H1 (cell line): Measurements from ENCODE around the gene MUS81. TPM values are rescaled to one million over a fixed set of nuclear protein-coding genes. Genes with fewer than 3 reads are reported as not detected.

Experiments
- CHD7 ChIP-seq: fragments of 300-600 bp; sonication (generic); IDR thresholded peaks from 2 replicates; pipeline ENCODE4 v1.7.1; 2012; ENCODE audit warnings: low read length, moderate library complexity, mild to moderate bottlenecking, inconsistent platforms; ENCODE audit not compliant: insufficient replicate concordance
- RAD21 ChIP-seq, 2 experiments: IDR thresholded peaks in 1 of 2; conservative IDR thresholded peaks in 1 of 2; 2 replicates each; pipeline ENCODE4 v1.6.1; 2011; ENCODE audit warnings: low read depth in 2 of 2, low read length in 2 of 2, improper control_type of control experiment in 1 of 2, inconsistent platforms in 1 of 2, mild to moderate bottlenecking in 1 of 2, moderate library complexity in 1 of 2
- SP4 ChIP-seq: IDR thresholded peaks from 2 replicates; pipeline ENCODE4 v1.6.1; 2012; ENCODE audit warnings: low read length, inconsistent platforms
- polyA plus RNA-seq, 7 experiments: library from polyadenylated mRNA; depleted of rRNA in 3 of 7; stranded (reverse) in 5 of 7; unstranded in 2 of 7; fragments of >200 nt in 5 of 7; fragments of 200-250 nt in 2 of 7; gene quantifications; 1 replicate in 5 of 7; 2 replicates in 1 of 7; 4 replicates in 1 of 7; pipeline versions ENCODE4 v1.2.1 to v1.2.3, GENCODE V29; 2011 to 2013; ENCODE audit warnings: missing spikeins in 2 of 7, mixed read lengths in 2 of 7
- total RNA-seq: library from RNA; stranded (reverse); fragmentation: NEBNext Ultra II Directional; extraction: Animal tissue kit (Norgen Biotek cat#: 25700); gene quantifications from 2 replicates; pipeline ENCODE4 v1.2.1, GENCODE V29; 2021

Gene MUS81
- total and polyA plus RNA-seq, 2 of the 8 experiments (the other 6 are each of a cell fraction or from before 2014, with no cell fraction given) = 30.2 to 31.5 TPM

GRCh38 chr11:65886826-65887722 lies 26.8 kb downstream of the MUS81 start (continued):
- TF ChIP-seq CHD7 = no peak
- no peak for TF ChIP-seq SP4
- no peak for TF ChIP-seq RAD21 (IDR thresholded peaks at IDR 0.05 in 1 of 2, conservative IDR thresholded peaks at IDR 0.05 in 1 of 2; ENCODE audit: low read depth in 2 of 2, low read length in 2 of 2)
- TF ChIP-seq, all 59 proteins: peak for 0
